Peyer's patch (tissue), 4 donors: Measurements from ENCODE around the gene ZDHHC22.

Experiments
- POLR2A ChIP-seq, 2 donors: fragments of 450-650 bp; IDR thresholded peaks; one replicate each; pipeline ENCODE4 v1.5.1; 2017; ENCODE audit warnings: antibody characterized with exemption in 2 of 2, mild to moderate bottlenecking in 2 of 2, moderate library complexity in 2 of 2
- TF ChIP-seq, protein P1 (sequence below), 6 experiments: fragments of 450-650 bp in 4 of 6; fragments of 200-600 bp in 2 of 6; sonication (generic) in 1 of 6; IDR thresholded peaks; one replicate each; pipeline ENCODE4 v1.5.1; 2017 to 2019; ENCODE audit warnings: antibody characterized with exemption in 6 of 6, mild to moderate bottlenecking in 3 of 6, moderate library complexity in 1 of 6

DNA sequence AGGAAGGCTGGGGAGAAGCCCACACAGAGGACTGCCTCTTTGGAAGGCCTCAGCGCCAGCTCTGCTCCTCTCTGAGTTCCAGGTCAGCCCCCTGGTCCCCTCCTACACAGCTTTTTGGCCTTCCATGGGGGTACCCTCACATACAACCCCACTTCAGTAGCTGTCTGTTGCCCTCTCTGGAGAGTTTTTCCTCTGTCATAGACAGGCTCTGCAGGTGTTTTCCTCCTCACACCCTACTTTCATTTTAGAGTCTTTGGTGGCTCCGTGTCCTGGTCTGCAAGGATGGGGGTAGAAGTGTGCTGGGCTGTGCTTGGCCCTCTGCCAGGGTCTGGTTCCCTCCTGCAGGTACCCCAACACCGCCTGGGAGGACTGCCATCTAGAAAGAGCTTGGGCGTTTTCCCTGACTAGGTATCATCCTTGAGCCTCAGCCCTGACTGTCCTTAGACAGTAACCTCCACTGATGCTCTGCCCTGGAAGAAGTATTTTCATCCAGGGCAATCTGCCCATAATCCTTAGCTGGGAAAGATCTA is 15.1 kb downstream of the ZDHHC22 start:
- TF ChIP-seq, protein P1, sequence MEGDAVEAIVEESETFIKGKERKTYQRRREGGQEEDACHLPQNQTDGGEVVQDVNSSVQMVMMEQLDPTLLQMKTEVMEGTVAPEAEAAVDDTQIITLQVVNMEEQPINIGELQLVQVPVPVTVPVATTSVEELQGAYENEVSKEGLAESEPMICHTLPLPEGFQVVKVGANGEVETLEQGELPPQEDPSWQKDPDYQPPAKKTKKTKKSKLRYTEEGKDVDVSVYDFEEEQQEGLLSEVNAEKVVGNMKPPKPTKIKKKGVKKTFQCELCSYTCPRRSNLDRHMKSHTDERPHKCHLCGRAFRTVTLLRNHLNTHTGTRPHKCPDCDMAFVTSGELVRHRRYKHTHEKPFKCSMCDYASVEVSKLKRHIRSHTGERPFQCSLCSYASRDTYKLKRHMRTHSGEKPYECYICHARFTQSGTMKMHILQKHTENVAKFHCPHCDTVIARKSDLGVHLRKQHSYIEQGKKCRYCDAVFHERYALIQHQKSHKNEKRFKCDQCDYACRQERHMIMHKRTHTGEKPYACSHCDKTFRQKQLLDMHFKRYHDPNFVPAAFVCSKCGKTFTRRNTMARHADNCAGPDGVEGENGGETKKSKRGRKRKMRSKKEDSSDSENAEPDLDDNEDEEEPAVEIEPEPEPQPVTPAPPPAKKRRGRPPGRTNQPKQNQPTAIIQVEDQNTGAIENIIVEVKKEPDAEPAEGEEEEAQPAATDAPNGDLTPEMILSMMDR (IDR thresholded peaks at IDR 0.05), result no peak
- TF ChIP-seq POLR2A (IDR thresholded peaks at IDR 0.05), result no peak
